NCI-H1417 treated with DMSO at 0.1 percent for 48 hours (cell line): ENCODE data around the gene CMIP.
"Not testable (repeated sequence)": the region's sequence is repeated elsewhere in the genome, so short reads cannot be mapped to it uniquely, and the experiment has no call there.

Experiments used
- DNase-seq: peaks from one replicate; lab custom pipeline; 2025; lab: John Stamatoyannopoulos, UW

Gene CMIP

GRCh38 chr16:81444448-81445121, at the start of gene CMIP:
TSS of gene CMIP (plus strand) at chr16:81444808.
- no peak for DNase-seq

- no peak for DNase-seq
Measured at GRCh38 chr16:81394966-81395655, 49.5 kb upstream of the CMIP start.

GRCh38 chr16:81397058-81397878, 47.3 kb upstream of the CMIP start:
- DNase-seq, result no peak

- no peak for DNase-seq
Measured at GRCh38 chr16:81397879-81398520, 46.6 kb upstream of the CMIP start.

GRCh38 chr16:81399909-81400308, 44.7 kb upstream of the CMIP start:
- DNase-seq, result no peak

GRCh38 chr16:81401035-81401950, 43.3 kb upstream of the CMIP start:
- no peak for DNase-seq

GRCh38 chr16:81403208-81403600, 41.4 kb upstream of the CMIP start:
- no peak for DNase-seq

GRCh38 chr16:81403601-81404391, 40.8 kb upstream of the CMIP start:
- DNase-seq, result no peak

- DNase-seq, result not testable (repeated sequence)
Measured at GRCh38 chr16:81405002-81405401, 39.6 kb upstream of the CMIP start.

GRCh38 chr16:81405702-81406113, 38.9 kb upstream of the CMIP start:
- no peak for DNase-seq

- no peak for DNase-seq
Measured at GRCh38 chr16:81408409-81408950, 36.1 kb upstream of the CMIP start.

- DNase-seq, result no peak
Measured at GRCh38 chr16:81409016-81409556, 35.5 kb upstream of the CMIP start.

- no peak for DNase-seq
Measured at GRCh38 chr16:81410643-81411293, 33.8 kb upstream of the CMIP start.

- DNase-seq, result no peak
Measured at GRCh38 chr16:81413245-81413990, 31.2 kb upstream of the CMIP start.

- no peak for DNase-seq
Measured at GRCh38 chr16:81415751-81416150, 28.9 kb upstream of the CMIP start.

- DNase-seq, result no peak
Measured at GRCh38 chr16:81416749-81417148, 27.9 kb upstream of the CMIP start.

GRCh38 chr16:81417210-81417609, 27.4 kb upstream of the CMIP start:
- DNase-seq, result no peak

- no peak for DNase-seq
Measured at GRCh38 chr16:81419806-81420205, 24.8 kb upstream of the CMIP start.

- no peak for DNase-seq
Measured at GRCh38 chr16:81421126-81421525, 23.5 kb upstream of the CMIP start.
